ENCODE measurements around the gene ADAMTSL1.

The ADAMTSL1 gene

GRCh38 chr9:18785604-18786003 lies 311.7 kb downstream of the ADAMTSL1 start:
- no peak for DNase-seq

DNA sequence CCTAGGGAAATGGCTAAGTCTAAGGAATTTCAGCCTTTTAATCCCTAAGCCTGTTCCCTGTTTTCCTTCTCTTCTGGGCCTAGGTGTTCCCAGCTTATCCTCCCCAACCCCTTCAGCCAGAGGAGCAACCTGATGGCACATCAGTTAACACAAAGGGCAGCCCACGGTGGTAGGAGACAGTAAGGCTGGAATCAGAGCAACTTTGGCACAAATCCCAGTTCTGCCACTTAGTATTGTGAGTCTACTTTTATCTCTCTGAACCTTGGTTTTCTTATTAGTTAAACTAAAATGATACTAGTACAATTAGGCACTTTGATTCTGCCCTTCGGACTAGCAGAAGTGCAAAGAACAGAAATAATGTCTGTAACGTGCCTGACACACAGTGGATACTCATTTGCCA lies 312.2 kb downstream of the ADAMTSL1 start:
- DNase-seq: no peak

GRCh38 chr9:18786911-18787650 lies 313.1 kb downstream of the ADAMTSL1 start:
- no peak for DNase-seq

GRCh38 chr9:18788256-18788655 lies 314.3 kb downstream of the ADAMTSL1 start:
- no peak for DNase-seq

DNA sequence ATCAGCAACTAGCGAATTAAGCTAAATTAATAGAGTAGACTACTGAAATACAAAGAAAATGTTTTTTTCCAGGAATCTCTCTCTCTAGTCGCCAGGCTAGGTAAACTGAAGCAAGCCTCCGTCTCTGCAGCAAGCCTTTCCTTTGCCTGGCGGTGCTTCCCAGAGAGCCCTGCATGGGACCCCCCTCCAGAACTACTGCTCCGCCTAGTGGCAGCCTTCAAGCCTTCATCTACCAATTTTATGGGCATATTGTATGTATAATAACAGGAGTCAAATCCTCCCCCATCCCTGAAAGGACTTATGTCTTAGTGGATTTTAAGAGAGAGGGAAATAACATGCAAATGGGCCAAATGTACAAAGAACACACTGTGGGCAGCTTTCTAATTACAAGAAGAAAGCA lies 317.1 kb downstream of the ADAMTSL1 start:
- DNase-seq: no peak

- DNase-seq: no peak
These were observed 319.2 kb downstream of the ADAMTSL1 start for GRCh38 chr9:18793122-18793521.

- no peak for DNase-seq
These were observed 322.2 kb downstream of the ADAMTSL1 start for GRCh38 chr9:18795947-18796671.

DNA sequence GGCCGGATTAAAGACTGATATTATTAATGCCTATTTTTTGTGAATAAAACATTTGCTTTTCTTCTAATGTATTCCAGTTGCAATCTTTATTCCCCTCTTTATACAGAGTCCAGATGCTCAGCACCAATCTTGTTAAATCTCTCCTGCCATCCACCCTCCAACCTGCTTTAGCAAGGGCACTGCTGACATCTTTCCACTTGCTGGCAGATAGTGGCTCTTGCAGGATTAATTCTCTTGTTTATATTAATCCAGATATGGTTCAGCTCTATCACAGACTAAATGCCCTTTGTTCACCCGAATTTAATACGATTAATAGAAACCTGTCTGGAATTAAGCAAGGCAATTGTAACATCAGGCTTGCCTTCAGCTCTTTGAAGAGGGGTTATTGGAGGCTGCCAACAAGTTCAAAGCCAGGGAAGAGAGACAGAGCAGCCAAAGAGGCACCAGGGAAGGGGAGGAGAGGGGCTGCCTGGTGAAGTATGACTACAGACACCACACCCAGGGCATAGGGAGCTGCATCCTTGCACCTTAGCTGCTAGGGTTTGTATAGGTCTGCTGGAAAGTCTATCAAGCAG lies 322.8 kb downstream of the ADAMTSL1 start:
- no peak for DNase-seq

- DNase-seq: no peak
These were observed 324.2 kb downstream of the ADAMTSL1 start for GRCh38 chr9:18798106-18798505.

GRCh38 chr9:18798508-18799290 lies 324.7 kb downstream of the ADAMTSL1 start:
- DNase-seq: no peak

GRCh38 chr9:18799428-18799827 lies 325.5 kb downstream of the ADAMTSL1 start:
- DNase-seq: no peak

- no peak for DNase-seq
These were observed 326.6 kb downstream of the ADAMTSL1 start for GRCh38 chr9:18800579-18800978.

- no peak for DNase-seq
These were observed 331.4 kb downstream of the ADAMTSL1 start for GRCh38 chr9:18805386-18805785.

DNA sequence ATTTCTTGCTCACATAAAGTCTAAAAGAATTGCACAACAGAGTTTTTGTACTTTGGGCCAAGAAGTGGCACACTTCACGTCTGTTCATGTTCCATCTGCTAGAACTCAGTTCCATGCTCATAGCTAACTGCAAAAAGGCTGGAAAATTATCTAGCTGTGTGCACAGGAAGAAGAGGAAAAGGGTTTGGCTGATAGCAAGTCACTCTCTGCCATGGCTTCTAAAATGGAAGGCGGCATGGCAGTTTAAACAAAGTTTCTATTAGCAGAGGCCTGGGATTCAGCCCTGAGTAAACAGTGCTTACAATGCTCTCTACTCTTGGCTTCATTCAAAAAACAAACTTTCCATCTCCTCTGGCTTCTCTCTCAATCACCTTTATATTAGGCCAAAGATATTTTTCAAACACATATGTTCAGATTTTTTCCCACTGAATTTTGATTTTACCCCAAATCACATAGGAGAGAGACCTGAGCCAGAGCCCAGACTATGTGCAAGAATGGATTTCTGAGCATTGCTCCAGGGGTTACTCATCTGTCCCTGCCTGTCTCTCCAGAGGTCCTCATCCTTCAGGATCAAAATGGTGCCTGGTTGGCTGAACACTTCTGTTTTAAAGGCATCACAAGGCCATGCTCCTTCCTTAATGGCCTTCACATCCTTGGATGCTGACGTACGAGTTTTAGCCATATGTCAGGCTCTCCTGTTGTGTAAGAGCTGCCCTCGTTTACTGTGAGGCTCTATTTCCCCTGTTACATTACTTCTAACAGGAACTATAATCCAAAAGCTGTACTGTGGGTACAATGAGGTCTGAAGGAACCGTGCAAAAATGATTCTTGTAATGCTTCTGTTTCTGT lies 332.5 kb downstream of the ADAMTSL1 start:
- DNase-seq: no peak

GRCh38 chr9:18810581-18810980 lies 336.6 kb downstream of the ADAMTSL1 start:
- DNase-seq: no peak

DNA sequence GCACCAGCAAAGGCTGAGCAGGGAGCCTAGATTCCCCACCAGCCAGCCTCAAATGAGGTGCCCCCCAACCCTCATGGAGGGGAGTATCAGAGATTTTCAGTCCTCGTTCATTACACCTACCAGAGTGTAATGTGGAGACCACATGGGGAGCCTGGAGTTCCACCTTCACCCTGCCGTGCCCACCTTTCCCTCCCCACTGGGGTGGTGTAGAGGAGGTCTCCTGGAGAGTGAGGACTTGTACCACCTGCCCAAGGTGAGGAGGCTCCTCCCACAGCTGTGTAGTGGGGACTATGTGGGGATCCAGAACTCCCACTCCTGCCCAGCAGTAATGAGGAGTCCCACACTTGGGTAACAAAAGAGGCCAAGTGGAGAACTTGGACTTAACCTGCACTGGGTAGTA lies 337.2 kb downstream of the ADAMTSL1 start:
- DNase-seq: no peak

DNA sequence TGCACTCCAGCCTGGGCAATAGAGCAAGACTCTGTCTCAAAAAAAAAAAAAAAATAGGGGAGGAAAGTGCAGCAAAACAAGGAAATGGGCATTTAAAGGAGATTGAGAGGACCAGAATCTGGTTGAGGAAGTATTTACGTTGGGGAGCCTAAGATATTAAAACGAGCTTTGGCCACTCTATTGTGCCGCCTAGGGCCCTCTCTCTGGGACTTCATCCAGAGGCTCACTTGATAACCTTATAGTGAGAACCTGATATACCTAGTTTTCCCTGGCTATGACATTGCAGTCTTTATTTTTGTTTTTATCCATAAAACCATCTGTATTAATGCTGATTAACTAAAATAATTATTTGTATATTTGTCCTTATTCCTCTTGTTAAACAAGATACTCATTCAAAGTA lies 345.5 kb downstream of the ADAMTSL1 start:
- DNase-seq: no peak

GRCh38 chr9:18820566-18821095 lies 346.7 kb downstream of the ADAMTSL1 start:
- no peak for DNase-seq

DNA sequence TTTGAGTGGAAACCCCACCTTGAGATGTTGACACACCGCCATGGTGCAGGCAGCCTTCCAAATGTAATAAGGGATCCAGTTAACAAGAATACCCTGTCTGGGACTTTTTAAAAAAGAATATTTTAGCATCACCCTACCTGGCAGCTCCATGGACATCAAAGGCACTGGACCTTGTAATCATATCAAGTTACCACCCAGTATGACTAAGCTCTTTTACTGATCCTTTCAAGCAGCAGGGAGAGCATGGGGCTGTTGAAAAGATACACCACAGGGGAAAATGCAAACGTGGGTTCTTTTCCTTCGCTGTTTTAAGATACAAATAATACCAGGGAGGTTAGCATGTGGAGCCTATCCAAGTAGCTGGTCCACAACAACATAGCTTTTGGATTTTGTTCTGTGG lies 347.8 kb downstream of the ADAMTSL1 start:
- no peak for DNase-seq

DNA sequence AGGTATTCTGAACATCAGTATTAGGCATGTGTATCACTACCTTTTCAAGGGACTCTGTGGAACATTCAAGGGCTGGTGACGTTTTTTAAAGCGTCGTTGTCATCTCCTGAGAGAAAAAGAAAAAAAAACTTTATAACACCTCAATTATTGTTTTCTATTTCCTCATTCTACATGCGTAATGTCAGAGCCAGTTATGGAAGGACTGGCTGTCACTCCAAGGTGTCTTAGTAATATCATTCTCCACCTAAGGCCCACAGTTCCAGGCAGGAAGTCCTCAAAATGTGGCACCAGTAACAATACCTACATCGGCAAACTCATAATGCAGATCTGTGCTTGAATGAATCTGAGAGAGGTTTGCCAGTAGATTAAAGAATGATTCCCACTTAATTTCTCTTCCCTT lies 348.9 kb downstream of the ADAMTSL1 start:
- no peak for DNase-seq

GRCh38 chr9:18824095-18824666 lies 350.2 kb downstream of the ADAMTSL1 start:
- DNase-seq: no peak

DNA sequence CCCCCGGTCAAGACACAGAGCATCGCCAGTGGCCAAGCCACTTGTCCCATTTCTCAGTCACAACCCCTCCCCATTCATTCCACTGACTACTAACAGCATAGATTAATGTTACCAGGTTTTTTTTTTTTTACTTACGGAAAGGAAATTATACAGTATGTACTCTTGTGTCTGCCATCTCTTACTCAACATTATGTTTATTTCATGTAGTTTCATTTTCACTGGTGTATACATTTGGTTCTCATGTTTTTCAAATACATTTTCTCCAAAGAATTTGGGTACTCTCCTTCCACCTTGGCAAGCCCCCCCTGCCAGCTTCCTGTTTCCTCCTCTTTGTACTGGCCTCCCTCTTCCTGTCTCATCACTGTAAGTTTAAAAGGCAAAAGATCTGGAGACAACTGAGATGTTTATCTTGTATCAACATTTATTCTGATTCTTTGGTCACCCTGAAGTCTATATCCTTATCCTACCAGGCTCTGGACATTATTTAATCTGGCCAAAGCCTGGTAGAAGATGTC lies 351.8 kb downstream of the ADAMTSL1 start:
- no peak for DNase-seq

Measured in SHP77 treated with DMSO at 0.1 percent for 48 hours (cell line).